Astrocyte (in vitro differentiated cells and primary cell): Measurements from ENCODE around the gene OPRL1.
A peak's percentile ranks its signal among the peaks of the same experiment; 100 is the strongest.

Source experiments
- CTCF ChIP-seq: IDR thresholded peaks from 2 replicates; pipeline ENCODE4 v1.5.1; 2011; ENCODE audit warnings: low read depth, mild to moderate bottlenecking, inconsistent platforms, low read length, moderate library complexity; ENCODE audit not compliant: insufficient read depth
- EZH2 ChIP-seq: IDR thresholded peaks from 2 replicates; pipeline ENCODE4 v1.6.1; 2012; ENCODE audit warnings: mild to moderate bottlenecking, low read length, inconsistent platforms; ENCODE audit not compliant: insufficient read depth

- no peak for TF ChIP-seq CTCF
- peak; percentile 99 for TF ChIP-seq EZH2
These were observed 37.7 kb upstream of the OPRL1 start for GRCh38 chr20:64042054-64042781.
